Right lobe of liver (tissue), 6 donors: ENCODE data around the gene ERC2. TPM values are rescaled to one million over a fixed set of nuclear protein-coding genes. Genes with fewer than 3 reads are reported as not detected.

Experiments used
- ATAC-seq, 4 donors: fragments of 200-7000 bp; cut with Tn5 transposase; one replicate each; pipeline ENCODE4 v1.9.1; 2020; ENCODE audit warnings: mild to moderate bottlenecking in 4 of 4, moderate library complexity in 4 of 4
- DNase-seq, 3 donors: peaks; one replicate each; pipeline ENCODE4 v3.0.0-alpha.2; 2020
- H3K27ac ChIP-seq, 3 donors: fragments of 200-600 bp; one replicate each; pipeline ENCODE4 v1.8.0; 2022
- H3K27me3 ChIP-seq, 2 donors: fragments of 200-600 bp; one replicate each; pipeline ENCODE4 v1.8.0; 2022
- H3K36me3 ChIP-seq, 4 donors: fragments of 200-600 bp; sonication (generic) in 1 of 4; one replicate each; pipeline versions ENCODE4 v1.5.1 to v1.8.0; 2017 to 2022; ENCODE audit warnings: control low read depth in 1 of 4
- H3K4me1 ChIP-seq, 4 donors: fragments of 200-600 bp; sonication (generic) in 1 of 4; one replicate each; pipeline versions ENCODE4 v1.5.1 to v1.8.0; 2017 to 2022; ENCODE audit warnings: control low read depth in 1 of 4
- H3K4me3 ChIP-seq, 3 donors: fragments of 200-600 bp; one replicate each; pipeline ENCODE4 v1.8.0; 2022
- H3K9me3 ChIP-seq, 4 donors: fragments of 200-600 bp; sonication (generic) in 1 of 4; one replicate each; pipeline versions ENCODE4 v1.5.1 to v1.8.0; 2017 to 2022; ENCODE audit warnings: control low read depth in 1 of 4
- CTCF ChIP-seq, 4 donors: fragments of 200-600 bp in 3 of 4; fragments of 450-650 bp in 1 of 4; IDR thresholded peaks; one replicate each; pipeline versions ENCODE4 v1.5.1 to v1.8.0; 2016 to 2022; ENCODE audit warnings: antibody characterized with exemption in 4 of 4, mild to moderate bottlenecking in 2 of 4
- POLR2A ChIP-seq: fragments of 450-650 bp; IDR thresholded peaks from one replicate; pipeline ENCODE4 v1.6.1; 2017; ENCODE audit warnings: antibody characterized with exemption, mild to moderate bottlenecking
- WGBS: methylation state at CpG from one replicate; pipeline ENCODE4 v1.1.6; 2018; ENCODE audit warnings: low coverage, low lambda C conversion rate; ENCODE audit not compliant: insufficient coverage; ENCODE audit errors: missing lambda C conversion rate; 5-methylcytosine and 5-hydroxymethylcytosine counted together
- intact Hi-C, 2 donors: fragments of 100-400 bp; cut with DNase I; formaldehyde crosslinking; loops; one replicate each; pipeline versions ENCODE4 v1.11.2 to v1.14.1; 2022
- total RNA-seq, 6 experiments: library from RNA; depleted of rRNA in 2 of 6; stranded (reverse); fragments of >200 nt in 2 of 6; fragmentation: NEBNext Ultra II Directional in 3 of 6; extraction: Animal tissue kit (Norgen Biotek cat#: 25700) in 3 of 6; gene quantifications; one replicate each; pipeline versions ENCODE4 v1.1.0 to v1.2.4, GENCODE V29; 2016 to 2023
- donor health status: DM: no; HTN: yes; CAD: no.
- donor health status: DM: no; HTN: no; CAD: no.
- donor health status: DM: no; HTN: no; CAD: no.
- donor health status: DM: no; HTN: yes; CAD: no.
- donor health status: DM: no; HTN: yes; CAD: no.

ERC2 gene
- total RNA-seq, 6 experiments from 2014 or later = not detected

GRCh38 chr3:56061279-56061626, 407.0 kb downstream of the ERC2 start:
- Histone ChIP-seq H3K4me1 (no peaks in the 10 kb centered on the region), H3K4me3 (no peak overlapping the region), H3K27me3 (no peaks in the 10 kb centered on the region), H3K27ac (no peak overlapping the region), H3K9me3 (no peaks in the 10 kb centered on the region), H3K36me3 (no peaks in the 10 kb centered on the region)
- DNase-seq (no peak), ATAC-seq (no peak)
- WGBS = 15% methylated on average over 2 of the region's 2 CpGs
- TF ChIP-seq CTCF (IDR thresholded peaks at IDR 0.05) = no peak
- TF ChIP-seq POLR2A = no peak
- intact Hi-C loops = no loop called here

GRCh38 chr3:56060521-56061278, 407.6 kb downstream of the ERC2 start:
- Histone ChIP-seq H3K36me3 (no peaks in the 10 kb centered on the region), H3K4me3 (no peak overlapping the region), H3K9me3 (no peaks in the 10 kb centered on the region), H3K4me1 (no peaks in the 10 kb centered on the region), H3K27me3 (no peaks in the 10 kb centered on the region), H3K27ac (no peak overlapping the region)
- intact Hi-C loops = no loop called here
- DNase-seq (no peak), ATAC-seq (no peak)
- TF ChIP-seq POLR2A (no peak), CTCF (IDR thresholded peaks at IDR 0.05) (no peak)
- 44% methylated on average over 5 of the region's 6 CpGs for WGBS

- TF ChIP-seq POLR2A (no peak), CTCF (IDR thresholded peaks at IDR 0.05) (no peak)
- Histone ChIP-seq H3K36me3 (no peaks in the 10 kb centered on the region), H3K27me3 (no peaks in the 10 kb centered on the region), H3K4me1 (no peaks in the 10 kb centered on the region), H3K9me3 (no peaks in the 10 kb centered on the region), H3K4me3 (no peak overlapping the region), H3K27ac (no peak overlapping the region)
- DNase-seq (no peak), ATAC-seq (no peak)
- intact Hi-C loops = no loop called here
- 9% methylated on average over 1 of the region's 1 CpG for WGBS
Observed at GRCh38 chr3:56059731-56060130, 408.5 kb downstream of the ERC2 start.

- Histone ChIP-seq H3K27me3 (no peaks in the 10 kb centered on the region), H3K4me1 (no peaks in the 10 kb centered on the region), H3K27ac (no peak overlapping the region), H3K4me3 (no peak overlapping the region), H3K36me3 (no peaks in the 10 kb centered on the region), H3K9me3 (no peaks in the 10 kb centered on the region)
- TF ChIP-seq CTCF (IDR thresholded peaks at IDR 0.05) (no peak), POLR2A (no peak)
- ATAC-seq (no peak), DNase-seq (no peak)
- intact Hi-C loops = no loop called here
Observed at GRCh38 chr3:56055951-56056350, 412.3 kb downstream of the ERC2 start.

GRCh38 chr3:56055546-56055945, 412.7 kb downstream of the ERC2 start:
- no peaks in the 10 kb centered on the region for H3K27me3 ChIP-seq
- H3K27ac ChIP-seq = no peak overlapping the region
- H3K4me3 ChIP-seq = no peak overlapping the region
- 50% methylated on average over 4 of the region's 4 CpGs for WGBS
- intact Hi-C loops = no loop called here
- TF ChIP-seq CTCF (IDR thresholded peaks at IDR 0.05) (no peak), POLR2A (no peak)
- DNase-seq (no peak), ATAC-seq (no peak)
- no peaks in the 10 kb centered on the region for H3K9me3 ChIP-seq
- no peaks in the 10 kb centered on the region for H3K4me1 ChIP-seq
- no peaks in the 10 kb centered on the region for H3K36me3 ChIP-seq
